K562 (cell line): Measurements from ENCODE around the gene SIGLEC15. TPM values are rescaled to one million over a fixed set of nuclear protein-coding genes. Genes with fewer than 3 reads are reported as not detected.

ENCODE experiments used
- ATAC-seq: fragments of 200-7000 bp; cut with Tn5 transposase; 3 replicates; pipeline ENCODE4 v1.9.1; 2020; ENCODE audit warnings: moderate library complexity
- Bru-seq: library from RNA; stranded (reverse); fragments of 400-500 nt; gene quantifications from one replicate; lab custom pipeline; 2021; lab: Mats Ljungman, UMichigan
- BruChase-seq, 2 experiments: library from RNA; stranded (reverse); fragments of 400-500 nt; gene quantifications; one replicate each; lab custom pipeline; 2021; lab: Mats Ljungman, UMichigan
- BruUV-seq: library from RNA; stranded (reverse); fragments of 400-500 nt; replicated peaks from 2 replicates; lab custom pipeline; 2021; lab: Mats Ljungman, UMichigan
- CTCF ChIA-PET: fragments of 300-600 bp; formaldehyde crosslinking; extraction: SDS; loops from one replicate; lab custom pipeline; 2021; ENCODE audit warnings: low intra/inter-chr PET ratio; lab: Yijun Ruan, JAX
- POLR2A ChIA-PET: fragments of 300-600, 350-650 bp; sonication (Branson Sonifier 250); formaldehyde crosslinking; extraction: SDS; loops from one replicate; lab custom pipeline; 2021; ENCODE audit warnings: antibody characterized with exemption, inconsistent platforms; lab: Yijun Ruan, JAX
- DNase-seq, 4 experiments: peaks; one replicate each; pipeline versions ENCODE4 v3.0.0 to v3.0.0-alpha.2; 2011 to 2018; ENCODE audit warnings: low spot score in 3 of 4, mixed read lengths in 3 of 4; ENCODE audit errors: extremely low read depth in 1 of 4
- FAIRE-seq: peaks from 2 replicates; lab custom pipeline; 2011; peaks lifted over from hg19 to GRCh38; lab: Jason Lieb, UNC
- H2AFZ ChIP-seq: 2 replicates; pipeline ENCODE4 v1.6.0; 2011; ENCODE audit warnings: low read depth, low read length, control low read depth, inconsistent platforms
- H3K27ac ChIP-seq: fragments of 200-600 bp; 3 replicates; pipeline ENCODE4 v1.8.0; 2011; ENCODE audit warnings: low read depth, mild to moderate bottlenecking, control low read depth, inconsistent platforms, low read length, moderate library complexity, mixed read lengths; ENCODE audit errors: extremely low read depth
- H3K27me3 ChIP-seq, 2 experiments: fragments of 300-600 bp in 1 of 2; 2 replicates in 1 of 2; 3 replicates in 1 of 2; pipeline versions ENCODE4 v1.6.0 to v1.8.0; 2011; ENCODE audit warnings: inconsistent platforms in 2 of 2, low read length in 2 of 2, mild to moderate bottlenecking in 1 of 2, mixed read lengths in 1 of 2, moderate library complexity in 1 of 2; ENCODE audit not compliant: control insufficient read depth in 2 of 2, insufficient read depth in 2 of 2
- H3K36me3 ChIP-seq: fragments of 300-600 bp; 3 replicates; pipeline ENCODE4 v1.8.0; 2011; ENCODE audit warnings: mild to moderate bottlenecking, low read length, inconsistent platforms; ENCODE audit not compliant: control insufficient read depth, insufficient read depth
- H3K4me1 ChIP-seq, 2 experiments: fragments of 200-600 bp in 1 of 2; replicated peaks in 1 of 2; 2 replicates in 1 of 2; 3 replicates in 1 of 2; pipeline versions ENCODE4 v1.5.1 to v1.8.0; 2011; ENCODE audit warnings: inconsistent platforms in 2 of 2, low read length in 2 of 2, mild to moderate bottlenecking in 1 of 2, mixed read lengths in 1 of 2, moderate library complexity in 1 of 2; ENCODE audit not compliant: control insufficient read depth in 2 of 2, insufficient read depth in 2 of 2
- H3K4me2 ChIP-seq: 2 replicates; pipeline ENCODE4 v1.6.1; 2011; ENCODE audit warnings: low read length, control low read depth, inconsistent platforms, mixed read lengths; ENCODE audit not compliant: insufficient read depth
- H3K4me3 ChIP-seq: fragments of 200-600 bp; sonication (generic), shearing (Covaris generic); 2 replicates; pipeline ENCODE4 v1.5.1; 2016; ENCODE audit warnings: control low read depth, inconsistent platforms
- H3K79me2 ChIP-seq: fragments of 200-600 bp; 3 replicates; pipeline ENCODE4 v1.8.0; 2011; ENCODE audit warnings: low read length, inconsistent platforms; ENCODE audit not compliant: control insufficient read depth, insufficient read depth
- H3K9ac ChIP-seq, 2 experiments: 2 replicates each; pipeline versions ENCODE4 v1.6.0 to v1.6.1; 2011; ENCODE audit warnings: low read depth in 2 of 2, low read length in 2 of 2, control low read depth in 1 of 2, inconsistent platforms in 1 of 2, mild to moderate bottlenecking in 1 of 2, mixed read lengths in 1 of 2; ENCODE audit not compliant: insufficient read depth in 1 of 2
- H3K9me1 ChIP-seq: one replicate; pipeline ENCODE4 v1.6.0; 2011; ENCODE audit warnings: inconsistent platforms, mild to moderate bottlenecking, low read length, moderate library complexity; ENCODE audit not compliant: control insufficient read depth, insufficient read depth
- H3K9me3 ChIP-seq: replicated peaks from 2 replicates; pipeline ENCODE4 v1.5.1; 2011; ENCODE audit warnings: low read depth, low read length, inconsistent platforms; ENCODE audit not compliant: control insufficient read depth, insufficient read depth
- H4K20me1 ChIP-seq: replicated peaks from 2 replicates; pipeline ENCODE4 v1.6.1; 2011; ENCODE audit warnings: low read length, inconsistent platforms, mixed read lengths; ENCODE audit not compliant: control insufficient read depth, insufficient read depth
- DNMT1 ChIP-seq: fragments of 450-650 bp; IDR thresholded peaks from 2 replicates; pipeline ENCODE4 v1.6.1; 2016; ENCODE audit warnings: antibody characterized with exemption, mild to moderate bottlenecking
- PCBP1 ChIP-seq: fragments of 200-400 bp; formaldehyde crosslinking; IDR thresholded peaks from 2 replicates; pipeline ENCODE4 v1.6.1; 2018; ENCODE audit warnings: mild to moderate bottlenecking, low read depth, low read length; ENCODE audit not compliant: poor library complexity, severe bottlenecking
- PRMT5 ChIP-seq: sonication (generic); formaldehyde crosslinking; IDR thresholded peaks from 2 replicates; pipeline ENCODE4 v1.5.0; 2020; ENCODE audit warnings: missing genetic modification reagents
- RFX1 ChIP-seq: fragments of 450-650 bp; IDR thresholded peaks from 2 replicates; pipeline ENCODE4 v1.6.1; 2016; ENCODE audit warnings: mild to moderate bottlenecking, moderate library complexity
- XRCC3 ChIP-seq: fragments of 450-650 bp; IDR thresholded peaks from 2 replicates; pipeline ENCODE4 v1.6.1; 2017; ENCODE audit warnings: mild to moderate bottlenecking, moderate library complexity
- ZNF583 ChIP-seq: fragments of 250-450 bp; sonication (Bioruptor Pico); IDR thresholded peaks from 2 replicates; pipeline ENCODE4 v1.4.0; 2020
- WGBS: fragments of 100-300 bp; shearing (Covaris generic); methylation state at CpG from one replicate; pipeline ENCODE4 v1.1.6; 2016; ENCODE audit warnings: low coverage, mixed read lengths; ENCODE audit not compliant: insufficient coverage; ENCODE audit errors: missing lambda C conversion rate; 5-methylcytosine and 5-hydroxymethylcytosine counted together
- in situ Hi-C: fragments of 300-500 bp; cut with MboI; formaldehyde crosslinking; loops from 4 replicates; pipeline ENCODE4 v1.15.0; 2018; ENCODE audit warnings: inconsistent platforms, mixed read lengths
- intact Hi-C: fragments of 100-400 bp; cut with micrococcal nuclease; formaldehyde crosslinking; loops from 2 replicates; pipeline ENCODE4 v1.14.2; 2022
- long read RNA-seq, 3 experiments: library from polyadenylated mRNA in 2 of 3; library from RNA in 1 of 3; unstranded in 2 of 3; stranded (forward) in 1 of 3; transcript quantifications; one replicate each; pipeline ENCODE4 v2.0.0, GENCODE V29; 2019 to 2022
- polyA minus RNA-seq, 3 experiments: library from RNA; depleted of rRNA, polyadenylated mRNA; stranded (reverse); fragments of >200 nt; gene quantifications; 2 replicates each; pipeline ENCODE4 v1.2.3, GENCODE V29; 2011
- polyA plus RNA-seq, 8 experiments: library from polyadenylated mRNA; depleted of rRNA in 4 of 8; stranded (reverse) in 5 of 8; unstranded in 3 of 8; fragments of >200 nt; fragmentation: Nextera tagmentation in 2 of 8; fragmentation: Illumina TruSeq in 1 of 8; extraction: Ambion mirVana in 2 of 8; extraction: Trizol in 1 of 8; gene quantifications; 2 replicates each; pipeline versions ENCODE4 v1.2.1 to v1.2.3, GENCODE V29; 2011 to 2014; ENCODE audit warnings: inconsistent platforms in 1 of 8, missing spikeins in 1 of 8
- total RNA-seq, 7 experiments: library from RNA; depleted of rRNA in 6 of 7; stranded (reverse); fragments of >200 nt in 6 of 7; fragmentation: Illumina TruSeq in 2 of 7; extraction: Trizol in 2 of 7; gene quantifications; 2 replicates each; pipeline versions ENCODE4 v1.2.1 to v1.2.3, GENCODE V29; 2011 to 2021; ENCODE audit warnings: low replicate concordance in 1 of 7
- TF ChIP-seq, protein P1 (sequence below): fragments of 250-450 bp; sonication (Bioruptor Pico); IDR thresholded peaks from 2 replicates; pipeline ENCODE4 v1.4.0; 2020; ENCODE audit warnings: mild to moderate bottlenecking, moderate library complexity

The SIGLEC15 gene, protein sequence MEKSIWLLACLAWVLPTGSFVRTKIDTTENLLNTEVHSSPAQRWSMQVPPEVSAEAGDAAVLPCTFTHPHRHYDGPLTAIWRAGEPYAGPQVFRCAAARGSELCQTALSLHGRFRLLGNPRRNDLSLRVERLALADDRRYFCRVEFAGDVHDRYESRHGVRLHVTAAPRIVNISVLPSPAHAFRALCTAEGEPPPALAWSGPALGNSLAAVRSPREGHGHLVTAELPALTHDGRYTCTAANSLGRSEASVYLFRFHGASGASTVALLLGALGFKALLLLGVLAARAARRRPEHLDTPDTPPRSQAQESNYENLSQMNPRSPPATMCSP
- total RNA-seq (2011; cell fraction: chromatin; rRNA removed; ENCODE audit: low replicate concordance): not detected in 2 replicates
- not detected in 2 replicates for total RNA-seq (2011; cell fraction: nucleolus; rRNA removed)
- not detected in 2 replicates for total RNA-seq (2011; cell fraction: nucleoplasm; rRNA removed)
- total RNA-seq (2014; rRNA removed): not detected in 2 replicates
- not detected in 2 replicates for total RNA-seq (2014; rRNA removed; fragmentation: Illumina TruSeq; extraction: Trizol)
- not detected in 2 replicates for total RNA-seq (2015; rRNA removed; fragmentation: Illumina TruSeq; extraction: Trizol)
- not detected in 2 replicates for total RNA-seq (2021)
- not detected in 2 replicates for polyA plus RNA-seq (2011; rRNA removed)
- not detected in 2 replicates for polyA plus RNA-seq (2011; cell fraction: cytosol; rRNA removed)
- not detected in 2 replicates for polyA plus RNA-seq (2011; cell fraction: nucleus; rRNA removed)
- not detected in 2 replicates for polyA plus RNA-seq (2012)
- not detected in 2 replicates for polyA plus RNA-seq (2014; fragmentation: Illumina TruSeq; extraction: Trizol)
- not detected for polyA plus RNA-seq (2014; fragmentation: Nextera tagmentation; extraction: Ambion mirVana)
- polyA plus RNA-seq (2014; rRNA removed): not detected in 2 replicates
- not detected in 2 replicates for polyA minus RNA-seq (2011; rRNA and poly(A)+ RNA removed)
- not detected in 2 replicates for polyA minus RNA-seq (2011; cell fraction: cytosol; rRNA and poly(A)+ RNA removed)
- polyA minus RNA-seq (2011; cell fraction: nucleus; rRNA and poly(A)+ RNA removed): not detected in 2 replicates
- Bru-seq, nascent RNA: not detected
- BruChase-seq, experiment 1, labeled RNA remaining after a 2-hour chase: not detected
- BruChase-seq, experiment 2, labeled RNA remaining after a 6-hour chase: not detected
- long read RNA-seq, experiment 1: 0 reads
- long read RNA-seq, experiment 2: 0 reads
- long read RNA-seq, experiment 3: 0 reads

DNA sequence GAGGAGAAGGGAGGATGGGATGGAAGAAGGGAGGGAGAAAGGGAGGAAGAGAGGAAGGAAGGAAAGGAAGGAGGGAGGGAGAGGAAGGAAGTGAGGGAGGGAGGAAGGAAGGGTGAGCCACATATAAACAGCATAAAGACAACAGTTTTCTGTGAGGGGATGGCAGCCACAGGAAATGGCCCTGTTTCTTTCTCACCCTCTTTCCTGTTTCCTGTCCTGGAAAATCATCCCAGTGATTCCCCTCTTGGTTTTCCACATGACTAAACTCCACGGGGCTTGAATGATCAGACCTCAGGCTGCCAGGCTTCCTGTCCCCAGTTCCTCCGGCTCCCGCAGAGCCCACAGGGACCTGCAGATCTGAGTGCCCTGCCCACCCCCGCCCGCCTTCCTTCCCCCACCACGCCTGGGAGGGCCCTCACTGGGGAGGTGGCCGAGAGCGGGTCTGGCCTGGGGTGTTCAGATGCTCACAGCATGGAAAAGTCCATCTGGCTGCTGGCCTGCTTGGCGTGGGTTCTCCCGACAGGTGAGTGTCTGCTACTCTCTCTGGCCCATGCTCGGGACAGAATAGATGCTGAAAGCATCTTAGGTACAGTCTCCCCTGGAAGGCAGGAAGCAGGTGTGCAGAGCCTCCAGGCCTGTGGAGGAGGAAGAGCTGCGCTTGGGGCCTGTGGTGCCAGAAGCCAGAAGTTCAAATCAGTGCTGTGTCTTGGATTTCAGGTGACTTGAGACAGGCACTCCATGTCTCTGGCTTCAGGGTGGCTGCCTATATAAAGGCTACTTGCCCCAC is at the start of gene SIGLEC15:
Gene SIGLEC15, plus strand, starts transcription at position 418 of the 787 bp plus-strand sequence. Its CDS starts 54 bp downstream, at position 472.
- H3K79me2 ChIP-seq: no peaks in the 10 kb centered on the region
- H3K9me1 ChIP-seq: no peaks in the 10 kb centered on the region
- no TSS peak for BruUV-seq
- no peak within 1 kb of the TSS for H3K9ac ChIP-seq
- H3K4me1 ChIP-seq: peaks cover 19 to 24% of the 10 kb centered on the region in 2 experiments; a peak in 4 of 5 replicates
- WGBS: 0% methylated on average over 1 of the region's 12 CpGs
- no peaks in the 10 kb centered on the region for H3K9me3 ChIP-seq
- H3K27me3 ChIP-seq: peaks cover 0 to 16% of the 10 kb centered on the region in 2 experiments; a peak in 2 of 5 replicates
- CTCF ChIA-PET: no interaction called here
- no peak within 1 kb of the TSS for H3K4me3 ChIP-seq
- POLR2A ChIA-PET: no interaction called here
- H4K20me1 ChIP-seq: no peaks in the 10 kb centered on the region
- H3K27ac ChIP-seq: no peak within 1 kb of the TSS
- no peak; the same call in 2 of the 3 replicates for ATAC-seq
- no peak for TF ChIP-seq DNMT1
- TF ChIP-seq, protein P1, sequence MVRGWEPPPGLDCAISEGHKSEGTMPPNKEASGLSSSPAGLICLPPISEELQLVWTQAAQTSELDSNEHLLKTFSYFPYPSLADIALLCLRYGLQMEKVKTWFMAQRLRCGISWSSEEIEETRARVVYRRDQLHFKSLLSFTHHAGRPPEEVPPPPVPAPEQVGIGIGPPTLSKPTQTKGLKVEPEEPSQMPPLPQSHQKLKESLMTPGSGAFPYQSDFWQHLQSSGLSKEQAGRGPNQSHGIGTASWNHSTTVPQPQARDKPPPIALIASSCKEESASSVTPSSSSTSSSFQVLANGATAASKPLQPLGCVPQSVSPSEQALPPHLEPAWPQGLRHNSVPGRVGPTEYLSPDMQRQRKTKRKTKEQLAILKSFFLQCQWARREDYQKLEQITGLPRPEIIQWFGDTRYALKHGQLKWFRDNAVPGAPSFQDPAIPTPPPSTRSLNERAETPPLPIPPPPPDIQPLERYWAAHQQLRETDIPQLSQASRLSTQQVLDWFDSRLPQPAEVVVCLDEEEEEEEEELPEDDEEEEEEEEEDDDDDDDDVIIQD (CRISPR knock-in tag): no peak
- TF ChIP-seq XRCC3: no peak
- no peak for TF ChIP-seq PRMT5 (CRISPR knock-in tag)
- TF ChIP-seq RFX1: no peak
- no peak for TF ChIP-seq ZNF583 (CRISPR knock-in tag)
- no peak for TF ChIP-seq PCBP1
- TF ChIP-seq, all 486 proteins: peak for 0
- H2AFZ ChIP-seq: no peak within 1 kb of the TSS
- no peak within 1 kb of the TSS for H3K4me2 ChIP-seq
- no peak for FAIRE-seq
- DNase-seq: no peak
- intact Hi-C loops (no loop called here), in situ Hi-C loops (no loop called here)
- no peaks in the 10 kb centered on the region for H3K36me3 ChIP-seq
